HEK293 (cell line): ENCODE results near the gene CEBPA.

Experiments used
- KLF9 ChIP-seq: fragments of 450-650 bp; formaldehyde crosslinking; IDR thresholded peaks from 2 replicates; pipeline ENCODE4 v1.5.1; 2016; ENCODE audit warnings: missing biosample characterization, missing genetic modification characterization, low read depth
- PATZ1 ChIP-seq: fragments of 450-650 bp; formaldehyde crosslinking; IDR thresholded peaks from 2 replicates; pipeline ENCODE4 v1.5.1; 2016; ENCODE audit warnings: missing biosample characterization, missing genetic modification characterization
- PRDM1 ChIP-seq: fragments of 450-650 bp; formaldehyde crosslinking; IDR thresholded peaks from 2 replicates; pipeline ENCODE4; 2016; ENCODE audit warnings: missing biosample characterization, missing genetic modification characterization
- PRDM6 ChIP-seq: fragments of 450-650 bp; formaldehyde crosslinking; IDR thresholded peaks from 2 replicates; pipeline ENCODE4 v1.5.1; 2017; ENCODE audit warnings: missing biosample characterization, missing genetic modification characterization
- RBAK ChIP-seq: fragments of 450-650 bp; formaldehyde crosslinking; IDR thresholded peaks from 2 replicates; pipeline ENCODE4 v1.5.1; 2016; ENCODE audit warnings: missing biosample characterization, missing genetic modification characterization
- SP7 ChIP-seq: fragments of 450-650 bp; formaldehyde crosslinking; IDR thresholded peaks from 2 replicates; pipeline ENCODE4 v1.5.1; 2016; ENCODE audit warnings: missing biosample characterization, missing genetic modification characterization
- YY1 ChIP-seq: fragments of 450-650 bp; formaldehyde crosslinking; IDR thresholded peaks from 2 replicates; pipeline ENCODE4 v1.5.1; 2018; ENCODE audit warnings: missing biosample characterization, missing genetic modification characterization
- ZNF221 ChIP-seq: fragments of 450-650 bp; formaldehyde crosslinking; IDR thresholded peaks from 2 replicates; pipeline ENCODE4 v1.5.1; 2017; ENCODE audit warnings: missing biosample characterization, missing genetic modification characterization, borderline replicate concordance
- ZNF37A ChIP-seq: fragments of 450-650 bp; IDR thresholded peaks from 2 replicates; pipeline ENCODE4 v1.5.1; 2018; ENCODE audit warnings: missing biosample characterization, missing genetic modification characterization
- ZNF707 ChIP-seq: fragments of 450-650 bp; formaldehyde crosslinking; IDR thresholded peaks from 2 replicates; pipeline ENCODE4 v1.5.1; 2016; ENCODE audit warnings: missing biosample characterization, missing genetic modification characterization
- ZSCAN30 ChIP-seq: fragments of 450-650 bp; IDR thresholded peaks from 2 replicates; pipeline ENCODE4 v1.5.1; 2018; ENCODE audit warnings: missing biosample characterization, mild to moderate bottlenecking, missing genetic modification characterization, moderate library complexity
- TF ChIP-seq, protein P1 (sequence below): fragments of 450-650 bp; formaldehyde crosslinking; IDR thresholded peaks from 2 replicates; pipeline ENCODE4 v1.5.1; 2016; ENCODE audit warnings: missing biosample characterization, missing genetic modification characterization
- TF ChIP-seq, protein P2 (sequence below): fragments of 450-650 bp; formaldehyde crosslinking; IDR thresholded peaks from 2 replicates; pipeline ENCODE4 v1.5.1; 2016; ENCODE audit warnings: missing biosample characterization, missing genetic modification characterization, borderline replicate concordance
- TF ChIP-seq, protein P3 (sequence below): fragments of 450-650 bp; formaldehyde crosslinking; IDR thresholded peaks from 2 replicates; pipeline ENCODE4 v1.5.1; 2017; ENCODE audit warnings: missing biosample characterization, missing genetic modification characterization

GRCh38 chr19:33300894-33301143 is 1.5 kb downstream of the CEBPA start:
- TF ChIP-seq, protein P1, sequence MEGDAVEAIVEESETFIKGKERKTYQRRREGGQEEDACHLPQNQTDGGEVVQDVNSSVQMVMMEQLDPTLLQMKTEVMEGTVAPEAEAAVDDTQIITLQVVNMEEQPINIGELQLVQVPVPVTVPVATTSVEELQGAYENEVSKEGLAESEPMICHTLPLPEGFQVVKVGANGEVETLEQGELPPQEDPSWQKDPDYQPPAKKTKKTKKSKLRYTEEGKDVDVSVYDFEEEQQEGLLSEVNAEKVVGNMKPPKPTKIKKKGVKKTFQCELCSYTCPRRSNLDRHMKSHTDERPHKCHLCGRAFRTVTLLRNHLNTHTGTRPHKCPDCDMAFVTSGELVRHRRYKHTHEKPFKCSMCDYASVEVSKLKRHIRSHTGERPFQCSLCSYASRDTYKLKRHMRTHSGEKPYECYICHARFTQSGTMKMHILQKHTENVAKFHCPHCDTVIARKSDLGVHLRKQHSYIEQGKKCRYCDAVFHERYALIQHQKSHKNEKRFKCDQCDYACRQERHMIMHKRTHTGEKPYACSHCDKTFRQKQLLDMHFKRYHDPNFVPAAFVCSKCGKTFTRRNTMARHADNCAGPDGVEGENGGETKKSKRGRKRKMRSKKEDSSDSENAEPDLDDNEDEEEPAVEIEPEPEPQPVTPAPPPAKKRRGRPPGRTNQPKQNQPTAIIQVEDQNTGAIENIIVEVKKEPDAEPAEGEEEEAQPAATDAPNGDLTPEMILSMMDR (tag by site-specific recombination): no peak
- TF ChIP-seq YY1 (tag by site-specific recombination) (no peak), ZSCAN30 (tag by site-specific recombination) (no peak), KLF9 (no peak), ZNF37A (tag by site-specific recombination) (no peak), ZNF707 (tag by site-specific recombination) (no peak), PRDM6 (tag by site-specific recombination) (no peak), PRDM1 (tag by site-specific recombination) (no peak), ZNF221 (tag by site-specific recombination) (no peak), PATZ1 (no peak), RBAK (tag by site-specific recombination) (no peak), SP7 (tag by site-specific recombination) (no peak)
- TF ChIP-seq, protein P2, sequence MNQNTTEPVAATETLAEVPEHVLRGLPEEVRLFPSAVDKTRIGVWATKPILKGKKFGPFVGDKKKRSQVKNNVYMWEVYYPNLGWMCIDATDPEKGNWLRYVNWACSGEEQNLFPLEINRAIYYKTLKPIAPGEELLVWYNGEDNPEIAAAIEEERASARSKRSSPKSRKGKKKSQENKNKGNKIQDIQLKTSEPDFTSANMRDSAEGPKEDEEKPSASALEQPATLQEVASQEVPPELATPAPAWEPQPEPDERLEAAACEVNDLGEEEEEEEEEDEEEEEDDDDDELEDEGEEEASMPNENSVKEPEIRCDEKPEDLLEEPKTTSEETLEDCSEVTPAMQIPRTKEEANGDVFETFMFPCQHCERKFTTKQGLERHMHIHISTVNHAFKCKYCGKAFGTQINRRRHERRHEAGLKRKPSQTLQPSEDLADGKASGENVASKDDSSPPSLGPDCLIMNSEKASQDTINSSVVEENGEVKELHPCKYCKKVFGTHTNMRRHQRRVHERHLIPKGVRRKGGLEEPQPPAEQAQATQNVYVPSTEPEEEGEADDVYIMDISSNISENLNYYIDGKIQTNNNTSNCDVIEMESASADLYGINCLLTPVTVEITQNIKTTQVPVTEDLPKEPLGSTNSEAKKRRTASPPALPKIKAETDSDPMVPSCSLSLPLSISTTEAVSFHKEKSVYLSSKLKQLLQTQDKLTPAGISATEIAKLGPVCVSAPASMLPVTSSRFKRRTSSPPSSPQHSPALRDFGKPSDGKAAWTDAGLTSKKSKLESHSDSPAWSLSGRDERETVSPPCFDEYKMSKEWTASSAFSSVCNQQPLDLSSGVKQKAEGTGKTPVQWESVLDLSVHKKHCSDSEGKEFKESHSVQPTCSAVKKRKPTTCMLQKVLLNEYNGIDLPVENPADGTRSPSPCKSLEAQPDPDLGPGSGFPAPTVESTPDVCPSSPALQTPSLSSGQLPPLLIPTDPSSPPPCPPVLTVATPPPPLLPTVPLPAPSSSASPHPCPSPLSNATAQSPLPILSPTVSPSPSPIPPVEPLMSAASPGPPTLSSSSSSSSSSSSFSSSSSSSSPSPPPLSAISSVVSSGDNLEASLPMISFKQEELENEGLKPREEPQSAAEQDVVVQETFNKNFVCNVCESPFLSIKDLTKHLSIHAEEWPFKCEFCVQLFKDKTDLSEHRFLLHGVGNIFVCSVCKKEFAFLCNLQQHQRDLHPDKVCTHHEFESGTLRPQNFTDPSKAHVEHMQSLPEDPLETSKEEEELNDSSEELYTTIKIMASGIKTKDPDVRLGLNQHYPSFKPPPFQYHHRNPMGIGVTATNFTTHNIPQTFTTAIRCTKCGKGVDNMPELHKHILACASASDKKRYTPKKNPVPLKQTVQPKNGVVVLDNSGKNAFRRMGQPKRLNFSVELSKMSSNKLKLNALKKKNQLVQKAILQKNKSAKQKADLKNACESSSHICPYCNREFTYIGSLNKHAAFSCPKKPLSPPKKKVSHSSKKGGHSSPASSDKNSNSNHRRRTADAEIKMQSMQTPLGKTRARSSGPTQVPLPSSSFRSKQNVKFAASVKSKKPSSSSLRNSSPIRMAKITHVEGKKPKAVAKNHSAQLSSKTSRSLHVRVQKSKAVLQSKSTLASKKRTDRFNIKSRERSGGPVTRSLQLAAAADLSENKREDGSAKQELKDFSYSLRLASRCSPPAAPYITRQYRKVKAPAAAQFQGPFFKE (tag by site-specific recombination): no peak
- TF ChIP-seq, protein P3, sequence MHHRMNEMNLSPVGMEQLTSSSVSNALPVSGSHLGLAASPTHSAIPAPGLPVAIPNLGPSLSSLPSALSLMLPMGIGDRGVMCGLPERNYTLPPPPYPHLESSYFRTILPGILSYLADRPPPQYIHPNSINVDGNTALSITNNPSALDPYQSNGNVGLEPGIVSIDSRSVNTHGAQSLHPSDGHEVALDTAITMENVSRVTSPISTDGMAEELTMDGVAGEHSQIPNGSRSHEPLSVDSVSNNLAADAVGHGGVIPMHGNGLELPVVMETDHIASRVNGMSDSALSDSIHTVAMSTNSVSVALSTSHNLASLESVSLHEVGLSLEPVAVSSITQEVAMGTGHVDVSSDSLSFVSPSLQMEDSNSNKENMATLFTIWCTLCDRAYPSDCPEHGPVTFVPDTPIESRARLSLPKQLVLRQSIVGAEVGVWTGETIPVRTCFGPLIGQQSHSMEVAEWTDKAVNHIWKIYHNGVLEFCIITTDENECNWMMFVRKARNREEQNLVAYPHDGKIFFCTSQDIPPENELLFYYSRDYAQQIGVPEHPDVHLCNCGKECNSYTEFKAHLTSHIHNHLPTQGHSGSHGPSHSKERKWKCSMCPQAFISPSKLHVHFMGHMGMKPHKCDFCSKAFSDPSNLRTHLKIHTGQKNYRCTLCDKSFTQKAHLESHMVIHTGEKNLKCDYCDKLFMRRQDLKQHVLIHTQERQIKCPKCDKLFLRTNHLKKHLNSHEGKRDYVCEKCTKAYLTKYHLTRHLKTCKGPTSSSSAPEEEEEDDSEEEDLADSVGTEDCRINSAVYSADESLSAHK (tag by site-specific recombination): no peak
